Heart left ventricle (tissue), 13 donors: ENCODE measurements around the gene MARK4.

Source experiments
- CTCF ChIP-seq, 12 donors: fragments of 200-600 bp; sonication (generic) in 4 of 12; IDR thresholded peaks; one replicate each; pipeline versions ENCODE4 v1.5.0 to v1.8.0; 2018 to 2022; ENCODE audit warnings: antibody characterized with exemption in 12 of 12, mild to moderate bottlenecking in 5 of 12
- POLR2A ChIP-seq, 2 donors: fragments of 450-650 bp; IDR thresholded peaks; one replicate each; pipeline ENCODE4 v1.6.1; 2017; ENCODE audit warnings: antibody characterized with exemption in 2 of 2, mild to moderate bottlenecking in 2 of 2, moderate library complexity in 2 of 2
- donor health status: ischemic (EF 13 %, LVEDD 7.1; RV severe dilation, severe dysfunction).
- donor health status: DM: no; HTN: yes; CAD: no.
- donor health status: DM: no; HTN: no; CAD: no.
- donor health status: ischemic (EF 25% LVEDD 6.9; RV normal size, moderate dysfunction).
- donor health status: ischemic (EF 25% LVEDD 5.7; RV mildly dilated, moderate dysfunction).
- donor health status: ischemic (EF 35%, LVEDD 5.7; RV mildly dilated, moderate dysfunction).
- donor health status: nonischemic (EF 11% LVEDD 7.7; RV severe dilation, severe dysfunction).
- donor health status: DM: yes; HTN: yes; CAD: no.
- donor health status: PGD.
- donor health status: ischemic (EF 29% LVEDD 5.4; RV normal size, mild dysfunction).
- donor health status: nonischemic (EF 23%, LVEDD 6.1; RV moderate dilation, normal function).

- TF ChIP-seq CTCF (IDR thresholded peaks at IDR 0.05) (no peak), POLR2A (IDR thresholded peaks at IDR 0.05) (no peak)
Measured at GRCh38 chr19:45340899-45341453, 89.9 kb downstream of the MARK4 start.
